Muscle of leg (tissue), 11 donors: ENCODE data around the gene OPN3. TPM values are rescaled to one million over a fixed set of nuclear protein-coding genes. Genes with fewer than 3 reads are reported as not detected.
A peak's percentile ranks its signal among the peaks of the same experiment; 100 is the strongest.

Experiments
- DNase-seq: peaks from one replicate; pipeline ENCODE4 v3.0.0; 2013
- H3K27ac ChIP-seq: one replicate; pipeline ENCODE4 v1.5.1; 2013; ENCODE audit warnings: mild to moderate bottlenecking, low read length, control low read depth
- H3K27me3 ChIP-seq: one replicate; pipeline ENCODE4 v1.6.1; 2013; ENCODE audit warnings: low read length; ENCODE audit not compliant: control insufficient read depth, insufficient read depth
- H3K36me3 ChIP-seq: one replicate; pipeline ENCODE4 v1.6.1; 2013; ENCODE audit warnings: low read length; ENCODE audit not compliant: control insufficient read depth, insufficient read depth
- H3K4me1 ChIP-seq: one replicate; pipeline ENCODE4 v1.6.1; 2013; ENCODE audit warnings: low read length; ENCODE audit not compliant: control insufficient read depth, insufficient read depth
- H3K4me3 ChIP-seq: one replicate; pipeline ENCODE4 v1.5.1; 2013; ENCODE audit warnings: low read length, control low read depth
- H3K9me3 ChIP-seq: replicated peaks from 2 replicates; pipeline ENCODE4 v1.6.1; 2013; ENCODE audit warnings: low read depth, low read length; ENCODE audit not compliant: control insufficient read depth
- whole genome bisulfite sequencing: methylation state at CpG from one replicate; pipeline ENCODE4 v1.1.5; 2013; ENCODE audit warnings: missing lambda C conversion rate; ENCODE audit not compliant: insufficient coverage; 5-methylcytosine and 5-hydroxymethylcytosine counted together
- polyA plus RNA-seq, 8 donors: library from polyadenylated mRNA; unstranded; fragments of 120-200 nt; gene quantifications; one replicate each; pipeline versions ENCODE4 v1.2.1 to v1.2.3, GENCODE V29; 2013; ENCODE audit warnings: inconsistent platforms in 1 of 8, low replicate concordance in 1 of 8; ENCODE audit not compliant: insufficient read length in 8 of 8, insufficient read depth in 1 of 8
- total RNA-seq: library from RNA; stranded (reverse); fragments of 120-200 nt; gene quantifications from one replicate; pipeline ENCODE4 v1.2.4, GENCODE V29; 2013

Gene OPN3
- total and polyA plus RNA-seq, 9 donors = 13.6 to 27.9 (median 19.6) TPM

- Histone ChIP-seq H3K27me3 (no peaks in the 10 kb centered on the region), H3K36me3 (no peaks in the 10 kb centered on the region), H3K9me3 (no peaks in the 10 kb centered on the region), H3K4me3 (no peak overlapping the region), H3K27ac (no peak overlapping the region), H3K4me1 (no peaks in the 10 kb centered on the region)
- no peak for DNase-seq
- WGBS = no CpG with 5 or more reads among the region's 2 CpGs
Measured at GRCh38 chr1:241569848-241570247, 70.3 kb downstream of the OPN3 start.

DNA sequence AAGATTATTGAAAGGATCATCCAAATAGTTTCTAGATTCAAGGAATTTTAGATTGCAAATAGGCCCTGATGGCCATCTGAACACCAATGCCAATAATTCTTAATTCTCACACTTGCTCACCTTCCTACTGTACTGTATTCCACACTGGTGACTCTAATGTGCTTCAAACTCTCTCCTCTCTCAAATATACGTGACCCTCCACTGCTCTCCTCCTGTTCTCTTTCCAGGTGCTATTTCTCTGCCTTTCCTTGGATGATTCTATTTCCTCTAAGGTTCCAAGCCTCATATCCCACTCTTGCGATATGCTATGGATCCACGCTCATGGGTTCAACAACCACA lies 79.4 kb downstream of the OPN3 start:
- no peaks in the 10 kb centered on the region for H3K9me3 ChIP-seq
- H3K4me3 ChIP-seq = no peak overlapping the region
- WGBS = 92% methylated on average over 3 of the region's 3 CpGs
- no peaks in the 10 kb centered on the region for H3K4me1 ChIP-seq
- no peaks in the 10 kb centered on the region for H3K36me3 ChIP-seq
- H3K27me3 ChIP-seq = no peaks in the 10 kb centered on the region
- no peak overlapping the region for H3K27ac ChIP-seq
- DNase-seq = no peak

DNA sequence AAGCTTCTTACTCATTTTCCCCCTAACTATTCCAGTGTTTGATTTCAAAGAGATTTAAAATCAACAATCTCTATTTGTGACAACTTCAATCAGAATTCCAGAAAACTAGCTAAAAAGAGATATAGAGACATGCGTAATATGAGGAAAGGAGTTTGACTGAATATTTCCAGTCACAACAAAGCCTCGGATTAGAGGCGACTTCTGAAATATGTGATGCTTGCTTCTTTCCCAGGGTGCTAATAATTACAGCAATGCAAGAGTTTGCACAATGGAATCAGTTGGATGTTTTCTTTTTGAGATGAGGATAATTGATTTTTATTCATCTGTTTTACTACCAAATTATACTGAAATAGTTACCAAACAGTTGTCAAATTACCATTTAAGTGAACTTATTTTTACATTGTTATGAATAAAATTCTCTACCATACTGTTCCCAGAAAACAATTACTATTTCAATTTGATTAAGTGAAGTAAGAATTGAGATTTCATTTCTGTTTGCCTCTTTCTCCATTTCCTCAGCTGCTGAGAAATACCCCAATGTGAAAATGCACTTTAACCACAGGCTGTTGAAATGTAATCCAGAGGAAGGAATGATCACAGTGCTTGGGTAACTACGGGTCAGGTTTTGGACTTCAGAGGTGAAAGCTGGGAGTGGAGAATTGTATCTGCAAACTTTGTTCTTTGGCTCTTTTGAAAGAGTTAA lies 79.9 kb downstream of the OPN3 start:
- Histone ChIP-seq H3K9me3 (no peaks in the 10 kb centered on the region), H3K27me3 (no peaks in the 10 kb centered on the region), H3K27ac (no peak overlapping the region), H3K4me1 (no peaks in the 10 kb centered on the region), H3K36me3 (no peaks in the 10 kb centered on the region), H3K4me3 (no peak overlapping the region)
- 50% methylated on average over 1 of the region's 4 CpGs for WGBS
- no peak for DNase-seq

GRCh38 chr1:241557551-241558193 lies 82.5 kb downstream of the OPN3 start:
- H3K9me3 ChIP-seq = no peaks in the 10 kb centered on the region
- no peak for DNase-seq
- 100% methylated on average over 1 of the region's 5 CpGs for WGBS
- no peak overlapping the region for H3K4me3 ChIP-seq
- H3K36me3 ChIP-seq = no peaks in the 10 kb centered on the region
- H3K27ac ChIP-seq = no peak overlapping the region
- H3K27me3 ChIP-seq = no peaks in the 10 kb centered on the region
- no peaks in the 10 kb centered on the region for H3K4me1 ChIP-seq

DNA sequence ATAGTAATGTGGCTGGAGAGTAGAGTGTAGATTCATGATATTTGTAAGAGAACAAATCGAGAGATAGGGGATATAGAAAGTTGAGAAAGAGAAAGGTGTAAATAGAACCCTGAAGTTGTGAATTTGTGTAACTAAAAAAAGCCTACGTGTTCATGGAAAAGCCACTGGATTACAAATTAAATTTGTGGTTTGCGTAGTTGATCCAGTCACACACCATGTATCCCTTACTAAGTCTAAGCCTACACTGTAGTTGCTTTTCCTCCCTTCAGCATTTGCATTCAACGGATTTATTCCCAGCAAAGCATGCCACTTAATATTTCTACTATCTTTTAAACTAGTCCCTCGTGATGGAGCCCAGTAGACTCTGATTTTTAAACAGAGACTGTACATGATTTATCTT lies 83.1 kb downstream of the OPN3 start:
- 57% methylated on average over 1 of the region's 5 CpGs for WGBS
- Histone ChIP-seq H3K9me3 (no peaks in the 10 kb centered on the region), H3K27ac (no peak overlapping the region), H3K36me3 (no peaks in the 10 kb centered on the region), H3K4me1 (no peaks in the 10 kb centered on the region), H3K4me3 (no peak overlapping the region), H3K27me3 (no peaks in the 10 kb centered on the region)
- DNase-seq = no peak

GRCh38 chr1:241555526-241555925 lies 84.6 kb downstream of the OPN3 start:
- DNase-seq = no peak
- Histone ChIP-seq H3K4me3 (no peak overlapping the region), H3K4me1 (no peaks in the 10 kb centered on the region), H3K36me3 (no peaks in the 10 kb centered on the region), H3K9me3 (no peaks in the 10 kb centered on the region), H3K27ac (no peak overlapping the region), H3K27me3 (no peaks in the 10 kb centered on the region)
- WGBS = no CpG with 5 or more reads among the region's 3 CpGs

GRCh38 chr1:241553886-241554592 lies 86.1 kb downstream of the OPN3 start:
- DNase-seq = no peak
- 49% methylated on average over 3 of the region's 7 CpGs for whole genome bisulfite sequencing
- no peak overlapping the region for H3K4me3 ChIP-seq
- H3K36me3 ChIP-seq = no peaks in the 10 kb centered on the region
- H3K9me3 ChIP-seq = no peaks in the 10 kb centered on the region
- H3K27ac ChIP-seq = no peak overlapping the region
- no peaks in the 10 kb centered on the region for H3K27me3 ChIP-seq
- no peaks in the 10 kb centered on the region for H3K4me1 ChIP-seq

DNA sequence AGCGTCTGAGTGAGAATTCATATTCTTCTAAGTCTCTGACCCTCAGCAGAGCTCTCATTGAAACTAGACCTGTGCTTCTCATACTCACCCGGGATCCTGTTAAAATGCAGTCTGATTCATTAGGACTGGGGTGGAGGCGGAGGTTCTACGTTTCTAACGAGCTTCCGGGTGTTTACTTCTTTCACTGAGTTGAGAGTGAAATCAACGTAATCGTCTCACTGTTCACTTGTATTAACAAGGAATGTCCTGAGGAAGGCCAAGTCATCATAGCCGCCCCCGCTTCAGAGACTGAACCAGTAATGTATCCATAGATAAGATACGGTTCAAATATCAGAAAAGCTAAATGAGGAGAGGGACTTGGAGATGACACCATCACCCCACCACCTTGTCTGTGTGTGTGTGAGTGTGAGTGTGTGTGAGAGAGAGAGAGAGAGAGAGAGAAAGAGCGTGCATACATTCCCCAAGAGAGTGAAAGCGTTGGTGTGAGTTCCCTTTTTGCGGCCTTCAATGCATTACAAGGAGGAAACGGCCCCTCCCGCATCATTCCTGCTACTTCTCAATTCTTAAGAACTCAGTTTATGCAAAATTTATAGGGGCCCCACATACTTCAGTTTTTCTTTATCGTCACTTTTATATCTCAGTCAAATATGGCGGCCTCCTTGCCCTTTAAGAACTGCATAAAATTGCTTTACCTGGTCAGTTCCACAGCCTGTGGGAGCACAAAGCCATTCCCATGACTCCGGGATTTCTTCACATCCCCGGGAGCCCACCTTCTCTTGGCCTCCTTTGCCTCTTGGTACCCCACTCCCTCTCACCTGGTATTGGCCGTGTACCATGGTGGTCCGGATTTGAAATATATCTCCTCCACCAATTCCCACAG lies 88.2 kb downstream of the OPN3 start:
- WGBS = 89% methylated on average over 7 of the region's 22 CpGs
- DNase-seq = peak; percentile 54
- no peaks in the 10 kb centered on the region for H3K4me1 ChIP-seq
- H3K9me3 ChIP-seq = no peaks in the 10 kb centered on the region
- H3K4me3 ChIP-seq = no peak overlapping the region
- no peaks in the 10 kb centered on the region for H3K27me3 ChIP-seq
- no peaks in the 10 kb centered on the region for H3K36me3 ChIP-seq
- peak overlapping the region; percentile 13 for H3K27ac ChIP-seq

- Histone ChIP-seq H3K36me3 (no peaks in the 10 kb centered on the region), H3K27ac (no peak overlapping the region), H3K9me3 (no peaks in the 10 kb centered on the region), H3K27me3 (no peaks in the 10 kb centered on the region), H3K4me1 (no peaks in the 10 kb centered on the region), H3K4me3 (no peak overlapping the region)
- DNase-seq = no peak
- WGBS = no CpG with 5 or more reads among the region's 1 CpG
Measured at GRCh38 chr1:241550318-241550717, 89.9 kb downstream of the OPN3 start.

GRCh38 chr1:241548008-241548407 lies 92.2 kb downstream of the OPN3 start:
- Histone ChIP-seq H3K4me1 (no peaks in the 10 kb centered on the region), H3K27me3 (no peaks in the 10 kb centered on the region), H3K36me3 (no peaks in the 10 kb centered on the region), H3K4me3 (no peak overlapping the region), H3K27ac (no peak overlapping the region), H3K9me3 (no peaks in the 10 kb centered on the region)
- no peak for DNase-seq
- WGBS = 100% methylated on average over 1 of the region's 2 CpGs
